H1 (cell line): ENCODE results near the gene VNN1. TPM values are rescaled to one million over a fixed set of nuclear protein-coding genes. Genes with fewer than 3 reads are reported as not detected.

Experiments
- CTCF ChIA-PET: fragments of 300-600 bp; sonication (Branson Sonifier 250); formaldehyde crosslinking; loops from one replicate; lab custom pipeline; 2021; ENCODE audit not compliant: partially characterized antibody; lab: Charles Lee
- POLR2A ChIA-PET: fragments of 300-600 bp; sonication (Branson Sonifier 250); formaldehyde crosslinking; loops from one replicate; lab custom pipeline; 2021; ENCODE audit warnings: inconsistent platforms; ENCODE audit not compliant: partially characterized antibody; lab: Charles Lee
- DNase-seq, 2 experiments: peaks; one replicate each; pipeline versions ENCODE4 v3.0.0 to v3.0.0-alpha.2; 2010 to 2022; ENCODE audit warnings: low spot score in 2 of 2, low read depth in 1 of 2, mixed read lengths in 1 of 2
- FAIRE-seq: peaks from 2 replicates; lab custom pipeline; 2011; peaks lifted over from hg19 to GRCh38; lab: Jason Lieb, UNC
- H2AFZ ChIP-seq: 2 replicates; pipeline ENCODE4 v1.8.1; 2012; ENCODE audit warnings: low read length, inconsistent platforms
- H2AK5ac ChIP-seq: 2 replicates; pipeline ENCODE4 v1.6.1; 2013; ENCODE audit warnings: low read depth, low read length
- H2BK120ac ChIP-seq: replicated peaks from 2 replicates; pipeline ENCODE3; 2013; ENCODE audit warnings: low read depth, low read length, inconsistent platforms
- H2BK12ac ChIP-seq: 2 replicates; pipeline ENCODE4 v1.6.1; 2013; ENCODE audit warnings: low read depth, low read length
- H2BK15ac ChIP-seq: 2 replicates; pipeline ENCODE4 v1.6.1; 2013; ENCODE audit warnings: low read length
- H2BK20ac ChIP-seq: 2 replicates; pipeline ENCODE4 v1.6.1; 2013; ENCODE audit warnings: low read length
- H2BK5ac ChIP-seq: 2 replicates; pipeline ENCODE4 v1.6.1; 2013; ENCODE audit warnings: low read depth, low read length
- H3K14ac ChIP-seq: 2 replicates; pipeline ENCODE4 v1.6.1; 2013; ENCODE audit warnings: inconsistent platforms; ENCODE audit not compliant: insufficient read length
- H3K18ac ChIP-seq: 2 replicates; pipeline ENCODE4 v1.6.1; 2013; ENCODE audit warnings: low read length; ENCODE audit errors: extremely low read depth
- H3K23ac ChIP-seq: 2 replicates; pipeline ENCODE4 v1.6.1; 2013; ENCODE audit warnings: inconsistent platforms; ENCODE audit not compliant: insufficient read length
- H3K23me2 ChIP-seq: 2 replicates; pipeline ENCODE4 v1.6.1; 2013; ENCODE audit warnings: low read depth, low read length
- H3K27ac ChIP-seq: 2 replicates; pipeline ENCODE4 v1.6.1; 2011; ENCODE audit warnings: low read depth, low read length, inconsistent platforms
- H3K27me3 ChIP-seq, 4 experiments: replicated peaks in 1 of 4; 1 replicate in 1 of 4; 2 replicates in 3 of 4; pipeline versions ENCODE4 v1.6.1 to v1.8.1; 2011 to 2013; ENCODE audit warnings: low read length in 3 of 4, mild to moderate bottlenecking in 3 of 4, inconsistent platforms in 2 of 4, mixed read lengths in 2 of 4, moderate library complexity in 1 of 4; ENCODE audit not compliant: control insufficient read depth in 3 of 4, insufficient read depth in 3 of 4; ENCODE audit errors: extremely low read depth in 1 of 4
- H3K36me3 ChIP-seq, 4 experiments: 2 replicates each; pipeline versions ENCODE4 v1.6.1 to v1.8.1; 2011 to 2013; ENCODE audit warnings: mild to moderate bottlenecking in 4 of 4, low read length in 3 of 4, moderate library complexity in 2 of 4, control low read depth in 1 of 4, inconsistent platforms in 1 of 4; ENCODE audit not compliant: insufficient read depth in 4 of 4, control insufficient read depth in 2 of 4
- H3K4ac ChIP-seq: replicated peaks from 2 replicates; pipeline ENCODE3; 2013; ENCODE audit warnings: low read length, low read depth, mixed read lengths, inconsistent platforms; ENCODE audit not compliant: insufficient read length
- H3K4me1 ChIP-seq, 4 experiments: replicated peaks in 1 of 4; 1 replicate in 1 of 4; 2 replicates in 3 of 4; pipeline versions ENCODE4 v1.6.1 to v1.8.1; 2011 to 2013; ENCODE audit warnings: low read length in 3 of 4, inconsistent platforms in 2 of 4, mixed read lengths in 1 of 4; ENCODE audit not compliant: insufficient read depth in 4 of 4, control insufficient read depth in 3 of 4
- H3K4me2 ChIP-seq, 2 experiments: 2 replicates each; pipeline versions ENCODE4 v1.6.1 to v1.8.1; 2011 to 2013; ENCODE audit warnings: low read depth in 2 of 2, low read length in 2 of 2, control low read depth in 1 of 2, inconsistent platforms in 1 of 2, mild to moderate bottlenecking in 1 of 2; ENCODE audit not compliant: insufficient read depth in 1 of 2
- H3K4me3 ChIP-seq, 4 experiments: fragments of 200-600, 300-600 bp in 1 of 4; sonication (generic), shearing (Covaris generic), sonication (Bioruptor Twin) in 1 of 4; 2 replicates each; pipeline versions ENCODE4 v1.5.1 to v1.8.1; 2011 to 2016; ENCODE audit warnings: low read length in 4 of 4, low read depth in 3 of 4, control low read depth in 2 of 4, inconsistent platforms in 2 of 4, mild to moderate bottlenecking in 2 of 4, mixed read lengths in 1 of 4, moderate library complexity in 1 of 4; ENCODE audit not compliant: insufficient read depth in 2 of 4; ENCODE audit errors: extremely low read depth in 1 of 4
- H3K56ac ChIP-seq: replicated peaks from 2 replicates; pipeline ENCODE3; 2013; ENCODE audit warnings: low read depth, mild to moderate bottlenecking, mixed read lengths, low read length, inconsistent platforms; ENCODE audit not compliant: insufficient read length
- H3K79me1 ChIP-seq: 2 replicates; pipeline ENCODE4 v1.6.1; 2013; ENCODE audit warnings: low read depth, low read length, control low read depth
- H3K79me2 ChIP-seq, 2 experiments: 2 replicates each; pipeline versions ENCODE4 v1.6.1 to v1.8.1; 2012 to 2013; ENCODE audit warnings: low read length in 2 of 2, mild to moderate bottlenecking in 2 of 2, inconsistent platforms in 1 of 2; ENCODE audit not compliant: insufficient read depth in 2 of 2, control insufficient read depth in 1 of 2
- H3K9ac ChIP-seq, 4 experiments: replicated peaks in 1 of 4; 1 replicate in 1 of 4; 2 replicates in 3 of 4; pipeline versions ENCODE4 v1.6.1 to v1.8.1; 2011 to 2013; ENCODE audit warnings: low read depth in 3 of 4, low read length in 3 of 4, control low read depth in 2 of 4, mild to moderate bottlenecking in 2 of 4, moderate library complexity in 2 of 4, inconsistent platforms in 1 of 4; ENCODE audit errors: extremely low read depth in 1 of 4
- H3K9me3 ChIP-seq, 2 experiments: 2 replicates each; pipeline versions ENCODE4 v1.6.1 to v1.8.1; 2012 to 2013; ENCODE audit warnings: mild to moderate bottlenecking in 2 of 2, moderate library complexity in 2 of 2, control low read depth in 1 of 2, inconsistent platforms in 1 of 2, low read depth in 1 of 2, low read length in 1 of 2, mixed read lengths in 1 of 2; ENCODE audit not compliant: insufficient read depth in 2 of 2
- H4K20me1 ChIP-seq, 2 experiments: replicated peaks in 1 of 2; 2 replicates each; pipeline versions ENCODE3 to v1.8.1; 2011 to 2013; ENCODE audit warnings: inconsistent platforms in 2 of 2, low read length in 2 of 2, mild to moderate bottlenecking in 1 of 2; ENCODE audit not compliant: insufficient read depth in 2 of 2, control insufficient read depth in 1 of 2
- H4K5ac ChIP-seq: 2 replicates; pipeline ENCODE4 v1.6.1; 2013; ENCODE audit warnings: low read length, low read depth, mixed read lengths, inconsistent platforms; ENCODE audit not compliant: insufficient read length
- H4K8ac ChIP-seq: 2 replicates; pipeline ENCODE4 v1.8.0; 2013; ENCODE audit warnings: mild to moderate bottlenecking, moderate library complexity, low read length, inconsistent platforms; ENCODE audit not compliant: insufficient read depth; ENCODE audit errors: extremely low read depth
- H4K91ac ChIP-seq: replicated peaks from 2 replicates; pipeline ENCODE3; 2013; ENCODE audit warnings: low read length, mixed read lengths, inconsistent platforms; ENCODE audit not compliant: insufficient read length
- BACH1 ChIP-seq: IDR thresholded peaks from 2 replicates; pipeline ENCODE4 v1.6.1; 2012; ENCODE audit warnings: low read length, improper control_type of control experiment
- BRCA1 ChIP-seq: IDR thresholded peaks from 2 replicates; pipeline ENCODE4 v1.6.1; 2012; ENCODE audit warnings: low read depth, low read length, improper control_type of control experiment
- CBX5 ChIP-seq: fragments of 300-800, 300-1000 bp; sonication (generic); IDR thresholded peaks from 2 replicates; pipeline ENCODE4 v1.7.1; 2016; ENCODE audit warnings: antibody characterized with exemption, low read length, low read depth
- CTCF ChIP-seq, 3 experiments: IDR thresholded peaks; 1 replicate in 2 of 3; 2 replicates in 1 of 3; pipeline versions ENCODE4 v1.5.1 to v1.6.1; 2011; ENCODE audit warnings: low read length in 3 of 3, mild to moderate bottlenecking in 3 of 3, inconsistent platforms in 2 of 3, low read depth in 1 of 3, moderate library complexity in 1 of 3; ENCODE audit not compliant: insufficient read depth in 1 of 3; ENCODE audit errors: control extremely low read depth in 1 of 3
- E2F6 ChIP-seq: IDR thresholded peaks from 2 replicates; pipeline ENCODE4 v1.6.1; 2012; ENCODE audit warnings: inconsistent platforms
- EGR1 ChIP-seq: IDR thresholded peaks from 2 replicates; pipeline ENCODE4 v1.6.1; 2011; ENCODE audit warnings: low read depth, low read length, borderline replicate concordance
- GTF2F1 ChIP-seq: IDR thresholded peaks from 2 replicates; pipeline ENCODE4 v1.6.1; 2012; ENCODE audit warnings: low read depth, low read length, improper control_type of control experiment, borderline replicate concordance
- SRF ChIP-seq: IDR thresholded peaks from 2 replicates; pipeline ENCODE4 v1.6.1; 2011; ENCODE audit warnings: mild to moderate bottlenecking, low read depth, low read length, moderate library complexity
- SUZ12 ChIP-seq: fragments of 200-600 bp; sonication (generic); IDR thresholded peaks from 2 replicates; pipeline ENCODE4 v1.6.1; 2012; ENCODE audit warnings: mild to moderate bottlenecking, inconsistent platforms, low read length, moderate library complexity, mixed read lengths
- TEAD4 ChIP-seq: IDR thresholded peaks from 2 replicates; pipeline ENCODE4 v1.6.1; 2012; ENCODE audit warnings: low read depth, low read length, inconsistent platforms, mixed read lengths
- USF2 ChIP-seq: IDR thresholded peaks from 2 replicates; pipeline ENCODE4 v1.6.1; 2011; ENCODE audit warnings: low read length, improper control_type of control experiment
- WGBS, 2 experiments: shearing (Covaris generic) in 1 of 2; methylation state at CpG; one replicate each; pipeline versions ENCODE4 v1.1.6 to v1.1.7; 2013 to 2015; ENCODE audit warnings: low lambda C conversion rate in 2 of 2, mixed read lengths in 2 of 2, inconsistent platforms in 1 of 2, low coverage in 1 of 2, missing lambda C conversion rate in 1 of 2; ENCODE audit not compliant: insufficient replicate concordance in 2 of 2, insufficient coverage in 1 of 2, insufficient read length in 1 of 2; ENCODE audit errors: extremely low coverage in 1 of 2, missing lambda C conversion rate in 1 of 2; 5-methylcytosine and 5-hydroxymethylcytosine counted together
- polyA plus RNA-seq, 7 experiments: library from polyadenylated mRNA; depleted of rRNA in 3 of 7; stranded (reverse) in 5 of 7; unstranded in 2 of 7; fragments of >200 nt in 5 of 7; fragments of 200-250 nt in 2 of 7; gene quantifications; 1 replicate in 5 of 7; 2 replicates in 1 of 7; 4 replicates in 1 of 7; pipeline versions ENCODE4 v1.2.1 to v1.2.3, GENCODE V29; 2011 to 2013; ENCODE audit warnings: missing spikeins in 2 of 7, mixed read lengths in 2 of 7
- total RNA-seq: library from RNA; stranded (reverse); fragmentation: NEBNext Ultra II Directional; extraction: Animal tissue kit (Norgen Biotek cat#: 25700); gene quantifications from 2 replicates; pipeline ENCODE4 v1.2.1, GENCODE V29; 2021

VNN1 gene
- total and polyA plus RNA-seq, 2 of the 8 experiments (the other 6 are each of a cell fraction or from before 2014, with no cell fraction given) = not detected

- Histone ChIP-seq H4K91ac (no peak within 1 kb of the TSS), H4K20me1 (no peaks in the 10 kb centered on the region), H2BK120ac (no peak within 1 kb of the TSS), H3K23ac (no peak within 1 kb of the TSS), H2AFZ (no peak within 1 kb of the TSS), H3K56ac (no peak within 1 kb of the TSS), H3K23me2 (no peaks in the 10 kb centered on the region), H3K4me2 (no peak within 1 kb of the TSS), H3K27me3 (no peaks in the 10 kb centered on the region), H3K4ac (no peak within 1 kb of the TSS), H4K5ac (no peak within 1 kb of the TSS), H2BK12ac (no peak within 1 kb of the TSS), H2AK5ac (no peak within 1 kb of the TSS), H3K9me3 (no peaks in the 10 kb centered on the region), H3K4me1 (no peaks in the 10 kb centered on the region), H4K8ac (no peak within 1 kb of the TSS), H3K18ac (no peak within 1 kb of the TSS), H3K79me2 (no peaks in the 10 kb centered on the region), H3K14ac (no peak within 1 kb of the TSS), H3K36me3 (no peaks in the 10 kb centered on the region), H2BK15ac (no peak within 1 kb of the TSS), H3K79me1 (no peaks in the 10 kb centered on the region), H3K27ac (no peak within 1 kb of the TSS), H2BK5ac (no peak within 1 kb of the TSS), H3K4me3 (no peak within 1 kb of the TSS), H3K9ac (no peak within 1 kb of the TSS), H2BK20ac (no peak within 1 kb of the TSS)
- DNase-seq (no peak), FAIRE-seq (no peak)
- ChIA-PET CTCF (interaction anchor here (1.0 to 1.4 kb wide), 4 partner anchors 10 to 104 kb away, joined by 3 to 4 read pairs (median 3); no protein-coding TSS in a partner anchor), POLR2A (no interaction called here)
- 96% methylated on average over 3 of the region's 3 CpGs; no CpG with 5 or more reads in 1 of the 2 experiments for WGBS, 2 experiments
- TF ChIP-seq CBX5 (no peak), EGR1 (no peak), E2F6 (no peak), BACH1 (no peak), CTCF (IDR thresholded peaks at IDR 0.05; ENCODE audit: control extremely low read depth in 1 of 3, insufficient read depth in 1 of 3, low read depth in 1 of 3, low read length in 3 of 3) (no peak), GTF2F1 (no peak), SUZ12 (no peak), USF2 (no peak), SRF (no peak), BRCA1 (no peak), TEAD4 (no peak)
Measured at GRCh38 chr6:132659082-132659481, 54.8 kb downstream of the VNN1 start, which contains the start of gene TAAR1. TAAR1 (minus strand) TSS chr6:132659182; CDS start chr6:132646003, 13,179 bp downstream.
